ENCODE results near the gene KRTAP4-5. TPM values are rescaled to one million over a fixed set of nuclear protein-coding genes. Genes with fewer than 3 reads are reported as not detected.
"Not testable (repeated sequence)": the region's sequence is repeated elsewhere in the genome, so short reads cannot be mapped to it uniquely, and the experiment has no call there.

KRTAP4-5 gene
- polyA plus RNA-seq, 2 donors = not detected

GRCh38 chr17:41133880-41134735 is 15.5 kb downstream of the KRTAP4-5 start:
- Histone ChIP-seq H3K36me3 (ENCODE audit: control insufficient read depth in 2 of 2, insufficient read depth in 2 of 2, low read length in 1 of 2) (no peaks in the 10 kb centered on the region), H3K27ac (ENCODE audit: low read depth in 2 of 2, low read length in 1 of 2) (no peak overlapping the region), H3K27me3 (ENCODE audit: control insufficient read depth in 1 of 2, insufficient read depth in 2 of 2, low read length in 2 of 2) (no peaks in the 10 kb centered on the region), H3K4me3 (ENCODE audit: low read depth in 1 of 2, low read length in 2 of 2) (no peak overlapping the region), H3K9me3 (ENCODE audit: control insufficient read depth in 2 of 2, insufficient read depth in 1 of 2, low read depth in 1 of 2, low read length in 1 of 2) (no peaks in the 10 kb centered on the region), H3K4me1 (ENCODE audit: control insufficient read depth in 2 of 2, insufficient read depth in 2 of 2, low read length in 1 of 2) (no peaks in the 10 kb centered on the region)
- 53 to 56% methylated on average over 2 of the region's 2 CpGs for WGBS, 2 donors

- H3K4me1 ChIP-seq (ENCODE audit: control insufficient read depth in 2 of 2, insufficient read depth in 2 of 2, low read length in 1 of 2) = no peaks in the 10 kb centered on the region
- no peak overlapping the region for H3K27ac ChIP-seq (ENCODE audit: low read depth in 2 of 2, low read length in 1 of 2)
- H3K4me3 ChIP-seq (ENCODE audit: low read depth in 1 of 2, low read length in 2 of 2) = no peak overlapping the region
- WGBS, 2 donors = 73 to 75% methylated on average over 3 of the region's 3 CpGs
- no peaks in the 10 kb centered on the region for H3K9me3 ChIP-seq (ENCODE audit: control insufficient read depth in 2 of 2, insufficient read depth in 1 of 2, low read depth in 1 of 2, low read length in 1 of 2)
- H3K36me3 ChIP-seq (ENCODE audit: control insufficient read depth in 2 of 2, insufficient read depth in 2 of 2, low read length in 1 of 2) = no peaks in the 10 kb centered on the region
- no peaks in the 10 kb centered on the region for H3K27me3 ChIP-seq (ENCODE audit: control insufficient read depth in 1 of 2, insufficient read depth in 2 of 2, low read length in 2 of 2)
Measured at GRCh38 chr17:41131979-41132378, 17.6 kb downstream of the KRTAP4-5 start.

DNA sequence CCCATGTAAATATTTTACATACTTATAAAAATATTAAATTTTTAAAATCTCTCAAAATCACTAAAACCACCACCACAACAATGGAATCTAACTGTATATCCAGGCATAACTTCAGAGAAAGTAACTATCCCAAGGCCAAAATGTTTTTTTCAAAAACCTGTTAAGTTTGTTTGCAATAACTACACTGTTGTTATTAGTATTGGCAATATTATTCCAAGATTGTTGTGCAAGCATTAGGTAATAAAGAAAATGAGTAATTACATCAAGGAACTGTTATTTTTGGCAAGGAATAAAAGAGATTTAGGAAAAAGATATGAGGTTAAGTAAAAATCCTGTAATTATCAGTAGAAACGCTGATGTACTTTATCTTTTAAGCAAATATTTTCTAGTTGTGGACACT is 22.3 kb downstream of the KRTAP4-5 start:
- Histone ChIP-seq H3K4me3 (ENCODE audit: low read depth in 1 of 2, low read length in 2 of 2) (no peak overlapping the region), H3K36me3 (ENCODE audit: control insufficient read depth in 2 of 2, insufficient read depth in 2 of 2, low read length in 1 of 2) (no peaks in the 10 kb centered on the region), H3K27ac (ENCODE audit: low read depth in 2 of 2, low read length in 1 of 2) (no peak overlapping the region), H3K27me3 (ENCODE audit: control insufficient read depth in 1 of 2, insufficient read depth in 2 of 2, low read length in 2 of 2) (no peaks in the 10 kb centered on the region), H3K4me1 (ENCODE audit: control insufficient read depth in 2 of 2, insufficient read depth in 2 of 2, low read length in 1 of 2) (no peaks in the 10 kb centered on the region), H3K9me3 (ENCODE audit: control insufficient read depth in 2 of 2, insufficient read depth in 1 of 2, low read depth in 1 of 2, low read length in 1 of 2) (no peaks in the 10 kb centered on the region)
- 54 to 58% methylated on average over 1 of the region's 1 CpG for WGBS, 2 donors

DNA sequence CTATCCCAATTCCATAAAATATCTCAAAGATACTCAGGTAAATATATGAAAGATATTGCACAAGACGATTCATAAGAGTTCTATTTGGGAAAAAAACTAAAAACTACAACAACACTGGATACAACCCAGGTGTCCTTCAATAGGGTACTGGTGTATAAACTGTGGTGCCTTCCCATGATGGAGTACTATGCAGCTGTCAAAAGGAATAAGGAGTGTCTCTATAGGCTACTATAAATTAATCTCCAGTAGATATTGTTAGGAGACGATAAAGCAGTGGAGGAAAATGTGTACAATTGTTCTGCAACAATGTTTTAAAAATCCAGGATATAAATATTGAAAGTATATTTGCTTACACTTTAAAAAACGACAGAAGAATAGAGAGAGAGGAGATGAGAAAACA is 23.2 kb downstream of the KRTAP4-5 start:
- WGBS, 2 donors = 80 to 89% methylated on average over 3 of the region's 3 CpGs
- H3K27me3 ChIP-seq (ENCODE audit: control insufficient read depth in 1 of 2, insufficient read depth in 2 of 2, low read length in 2 of 2) = no peaks in the 10 kb centered on the region
- H3K36me3 ChIP-seq (ENCODE audit: control insufficient read depth in 2 of 2, insufficient read depth in 2 of 2, low read length in 1 of 2) = no peaks in the 10 kb centered on the region
- no peaks in the 10 kb centered on the region for H3K9me3 ChIP-seq (ENCODE audit: control insufficient read depth in 2 of 2, insufficient read depth in 1 of 2, low read depth in 1 of 2, low read length in 1 of 2)
- H3K4me1 ChIP-seq (ENCODE audit: control insufficient read depth in 2 of 2, insufficient read depth in 2 of 2, low read length in 1 of 2) = no peaks in the 10 kb centered on the region
- H3K27ac ChIP-seq (ENCODE audit: low read depth in 2 of 2, low read length in 1 of 2) = no peak overlapping the region
- H3K4me3 ChIP-seq (ENCODE audit: low read depth in 1 of 2, low read length in 2 of 2) = no peak overlapping the region

- Histone ChIP-seq H3K4me1 (ENCODE audit: control insufficient read depth in 2 of 2, insufficient read depth in 2 of 2, low read length in 1 of 2) (no peaks in the 10 kb centered on the region), H3K9me3 (ENCODE audit: control insufficient read depth in 2 of 2, insufficient read depth in 1 of 2, low read depth in 1 of 2, low read length in 1 of 2) (no peaks in the 10 kb centered on the region), H3K36me3 (ENCODE audit: control insufficient read depth in 2 of 2, insufficient read depth in 2 of 2, low read length in 1 of 2) (no peaks in the 10 kb centered on the region), H3K27ac (ENCODE audit: low read depth in 2 of 2, low read length in 1 of 2) (no peak overlapping the region), H3K4me3 (ENCODE audit: low read depth in 1 of 2, low read length in 2 of 2) (no peak overlapping the region), H3K27me3 (ENCODE audit: control insufficient read depth in 1 of 2, insufficient read depth in 2 of 2, low read length in 2 of 2) (no peaks in the 10 kb centered on the region)
- 77 to 97% methylated on average over 2 of the region's 2 CpGs for WGBS, 2 donors
Measured at GRCh38 chr17:41125064-41125463, 24.6 kb downstream of the KRTAP4-5 start.

- H3K36me3 ChIP-seq (ENCODE audit: control insufficient read depth in 2 of 2, insufficient read depth in 2 of 2, low read length in 1 of 2); H3K4me1 ChIP-seq (ENCODE audit: control insufficient read depth in 2 of 2, insufficient read depth in 2 of 2, low read length in 1 of 2); H3K27me3 ChIP-seq (ENCODE audit: control insufficient read depth in 1 of 2, insufficient read depth in 2 of 2, low read length in 2 of 2); H3K27ac ChIP-seq (ENCODE audit: low read depth in 2 of 2, low read length in 1 of 2); H3K4me3 ChIP-seq (ENCODE audit: low read depth in 1 of 2, low read length in 2 of 2); H3K9me3 ChIP-seq (ENCODE audit: control insufficient read depth in 2 of 2, insufficient read depth in 1 of 2, low read depth in 1 of 2, low read length in 1 of 2): not testable (repeated sequence)
- WGBS, 2 donors = 83 to 85% methylated on average over 3 of the region's 3 CpGs
Measured at GRCh38 chr17:41123991-41124371, 25.6 kb downstream of the KRTAP4-5 start, which contains the start of gene KRTAP4-12. KRTAP4-12 (minus strand) TSS chr17:41124182; CDS start chr17:41124122, 60 bp downstream.

GRCh38 chr17:41123292-41123990 is 26.2 kb downstream of the KRTAP4-5 start:
- not testable (repeated sequence) for H3K36me3 ChIP-seq (ENCODE audit: control insufficient read depth in 2 of 2, insufficient read depth in 2 of 2, low read length in 1 of 2); H3K9me3 ChIP-seq (ENCODE audit: control insufficient read depth in 2 of 2, insufficient read depth in 1 of 2, low read depth in 1 of 2, low read length in 1 of 2); H3K27ac ChIP-seq (ENCODE audit: low read depth in 2 of 2, low read length in 1 of 2); H3K27me3 ChIP-seq (ENCODE audit: control insufficient read depth in 1 of 2, insufficient read depth in 2 of 2, low read length in 2 of 2); H3K4me3 ChIP-seq (ENCODE audit: low read depth in 1 of 2, low read length in 2 of 2); H3K4me1 ChIP-seq (ENCODE audit: control insufficient read depth in 2 of 2, insufficient read depth in 2 of 2, low read length in 1 of 2)
- 81 to 90% methylated on average over 8 to 12 of the region's 12 CpGs for WGBS, 2 donors

GRCh38 chr17:41121742-41122141 is 27.9 kb downstream of the KRTAP4-5 start:
- 80 to 91% methylated on average over 2 of the region's 2 CpGs for WGBS, 2 donors
- Histone ChIP-seq H3K4me3 (ENCODE audit: low read depth in 1 of 2, low read length in 2 of 2) (no peak overlapping the region), H3K4me1 (ENCODE audit: control insufficient read depth in 2 of 2, insufficient read depth in 2 of 2, low read length in 1 of 2) (no peaks in the 10 kb centered on the region), H3K27me3 (ENCODE audit: control insufficient read depth in 1 of 2, insufficient read depth in 2 of 2, low read length in 2 of 2) (no peaks in the 10 kb centered on the region), H3K27ac (ENCODE audit: low read depth in 2 of 2, low read length in 1 of 2) (no peak overlapping the region), H3K36me3 (ENCODE audit: control insufficient read depth in 2 of 2, insufficient read depth in 2 of 2, low read length in 1 of 2) (no peaks in the 10 kb centered on the region), H3K9me3 (ENCODE audit: control insufficient read depth in 2 of 2, insufficient read depth in 1 of 2, low read depth in 1 of 2, low read length in 1 of 2) (no peaks in the 10 kb centered on the region)

DNA sequence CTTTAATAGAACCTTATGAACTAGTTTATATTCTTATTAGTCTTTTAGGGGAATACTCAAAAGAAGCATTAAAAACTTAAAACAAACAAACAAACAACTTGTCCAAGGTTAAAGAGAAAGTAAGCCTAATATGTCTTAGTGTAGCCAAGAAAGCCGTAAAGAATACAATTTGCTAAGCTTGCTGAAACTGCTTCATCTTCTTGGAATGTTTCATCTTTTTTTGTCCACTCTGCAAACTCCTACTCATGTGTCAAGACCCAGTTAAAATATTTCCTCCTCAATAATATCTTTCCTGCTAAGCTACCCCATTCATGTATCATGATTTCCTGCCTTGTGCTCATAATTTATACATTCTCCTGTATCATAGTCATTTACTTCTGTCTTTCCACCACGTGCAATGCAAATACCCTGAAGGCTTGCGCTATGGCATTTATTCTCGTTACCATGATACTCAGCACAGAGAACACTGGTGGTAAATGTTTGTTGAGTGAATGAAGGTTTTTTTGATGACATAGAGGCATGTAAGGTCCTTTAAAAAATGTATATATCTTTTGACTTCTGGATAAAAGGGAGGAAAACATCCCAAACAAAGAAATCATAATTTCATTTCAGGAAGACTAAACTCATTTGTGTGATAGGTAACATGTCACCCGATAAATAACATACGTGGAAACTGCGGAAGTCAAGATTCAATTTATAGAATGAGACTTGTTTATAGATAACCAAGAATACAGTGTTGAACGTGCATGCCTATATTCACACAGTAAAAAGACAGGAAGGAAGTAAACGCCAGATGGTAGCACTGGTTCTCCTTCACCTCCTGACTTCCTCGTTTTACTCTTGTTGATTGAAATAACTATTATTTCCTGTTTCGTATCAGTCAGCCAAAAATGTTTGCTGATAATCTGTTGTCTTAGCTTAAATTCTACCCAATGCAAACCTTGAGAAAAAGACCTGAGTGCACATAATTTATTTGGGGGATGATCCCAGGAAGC is 29.6 kb downstream of the KRTAP4-5 start:
- H3K27ac ChIP-seq (ENCODE audit: low read depth in 2 of 2, low read length in 1 of 2); H3K4me1 ChIP-seq (ENCODE audit: control insufficient read depth in 2 of 2, insufficient read depth in 2 of 2, low read length in 1 of 2); H3K36me3 ChIP-seq (ENCODE audit: control insufficient read depth in 2 of 2, insufficient read depth in 2 of 2, low read length in 1 of 2); H3K27me3 ChIP-seq (ENCODE audit: control insufficient read depth in 1 of 2, insufficient read depth in 2 of 2, low read length in 2 of 2); H3K4me3 ChIP-seq (ENCODE audit: low read depth in 1 of 2, low read length in 2 of 2); H3K9me3 ChIP-seq (ENCODE audit: control insufficient read depth in 2 of 2, insufficient read depth in 1 of 2, low read depth in 1 of 2, low read length in 1 of 2): not testable (repeated sequence)
- 52 to 58% methylated on average over 11 of the region's 11 CpGs for WGBS, 2 donors
